Progenitor cell of endocrine pancreas (in vitro differentiated cells): Measurements from ENCODE around the gene SOWAHC. TPM values are rescaled to one million over a fixed set of nuclear protein-coding genes. Genes with fewer than 3 reads are reported as not detected.
"Not testable (repeated sequence)": the region's sequence is repeated elsewhere in the genome, so short reads cannot be mapped to it uniquely, and the experiment has no call there.

ENCODE experiments used
- DNase-seq: peaks from one replicate; pipeline ENCODE4 v3.0.0; 2021; ENCODE audit warnings: low spot score; ENCODE audit not compliant: unreplicated experiment
- H3K27ac Mint-ChIP-seq: 2 replicates; pipeline ENCODE4 v1.8.0; 2021; ENCODE audit warnings: mild to moderate bottlenecking, moderate library complexity, mixed read lengths
- H3K27me3 Mint-ChIP-seq: 2 replicates; pipeline ENCODE4 v1.8.0; 2021; ENCODE audit warnings: mixed read lengths
- H3K36me3 Mint-ChIP-seq: 2 replicates; pipeline ENCODE4 v1.8.0; 2022; ENCODE audit warnings: mixed read lengths; ENCODE audit not compliant: insufficient read depth
- H3K4me1 Mint-ChIP-seq: 2 replicates; pipeline ENCODE4 v1.8.0; 2021; ENCODE audit warnings: low read depth, mixed read lengths
- H3K4me3 Mint-ChIP-seq: 2 replicates; pipeline ENCODE4 v1.8.0; 2021; ENCODE audit warnings: low read depth, mild to moderate bottlenecking, moderate library complexity, mixed read lengths
- H3K9me3 Mint-ChIP-seq: 2 replicates; pipeline ENCODE4 v1.8.0; 2021; ENCODE audit warnings: low read depth, mixed read lengths
- total RNA-seq: library from RNA; stranded (reverse); gene quantifications from 2 replicates; pipeline ENCODE4 v1.2.1, GENCODE V29; 2021
- TF ChIP-seq, protein P1 (sequence below): fragments of 200-600 bp; sonication (generic); IDR thresholded peaks from one replicate; pipeline ENCODE4 v1.5.0; 2021; ENCODE audit warnings: antibody characterized with exemption, mild to moderate bottlenecking; ENCODE audit not compliant: unreplicated experiment

Gene SOWAHC
- total RNA-seq, 1 donor from 2014 or later: 12.1 TPM

GRCh38 chr2:109635426-109636304 is 21.5 kb downstream of the SOWAHC start:
- Mint-ChIP-seq H3K4me1 (peaks cover 18% of the 10 kb centered on the region), H3K4me3 (no peak overlapping the region), H3K27ac (no peak overlapping the region), H3K36me3 (no peaks in the 10 kb centered on the region), H3K27me3 (no peaks in the 10 kb centered on the region), H3K9me3 (no peaks in the 10 kb centered on the region)
- TF ChIP-seq, protein P1, sequence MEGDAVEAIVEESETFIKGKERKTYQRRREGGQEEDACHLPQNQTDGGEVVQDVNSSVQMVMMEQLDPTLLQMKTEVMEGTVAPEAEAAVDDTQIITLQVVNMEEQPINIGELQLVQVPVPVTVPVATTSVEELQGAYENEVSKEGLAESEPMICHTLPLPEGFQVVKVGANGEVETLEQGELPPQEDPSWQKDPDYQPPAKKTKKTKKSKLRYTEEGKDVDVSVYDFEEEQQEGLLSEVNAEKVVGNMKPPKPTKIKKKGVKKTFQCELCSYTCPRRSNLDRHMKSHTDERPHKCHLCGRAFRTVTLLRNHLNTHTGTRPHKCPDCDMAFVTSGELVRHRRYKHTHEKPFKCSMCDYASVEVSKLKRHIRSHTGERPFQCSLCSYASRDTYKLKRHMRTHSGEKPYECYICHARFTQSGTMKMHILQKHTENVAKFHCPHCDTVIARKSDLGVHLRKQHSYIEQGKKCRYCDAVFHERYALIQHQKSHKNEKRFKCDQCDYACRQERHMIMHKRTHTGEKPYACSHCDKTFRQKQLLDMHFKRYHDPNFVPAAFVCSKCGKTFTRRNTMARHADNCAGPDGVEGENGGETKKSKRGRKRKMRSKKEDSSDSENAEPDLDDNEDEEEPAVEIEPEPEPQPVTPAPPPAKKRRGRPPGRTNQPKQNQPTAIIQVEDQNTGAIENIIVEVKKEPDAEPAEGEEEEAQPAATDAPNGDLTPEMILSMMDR: no peak
- no peak for DNase-seq

GRCh38 chr2:109636317-109636716 is 22.2 kb downstream of the SOWAHC start:
- H3K27ac Mint-ChIP-seq: no peak overlapping the region
- TF ChIP-seq, protein P1: no peak
- no peak overlapping the region for H3K4me3 Mint-ChIP-seq
- no peaks in the 10 kb centered on the region for H3K27me3 Mint-ChIP-seq
- H3K36me3 Mint-ChIP-seq: no peaks in the 10 kb centered on the region
- H3K4me1 Mint-ChIP-seq: peaks cover 18% of the 10 kb centered on the region
- no peaks in the 10 kb centered on the region for H3K9me3 Mint-ChIP-seq
- DNase-seq: no peak

DNA sequence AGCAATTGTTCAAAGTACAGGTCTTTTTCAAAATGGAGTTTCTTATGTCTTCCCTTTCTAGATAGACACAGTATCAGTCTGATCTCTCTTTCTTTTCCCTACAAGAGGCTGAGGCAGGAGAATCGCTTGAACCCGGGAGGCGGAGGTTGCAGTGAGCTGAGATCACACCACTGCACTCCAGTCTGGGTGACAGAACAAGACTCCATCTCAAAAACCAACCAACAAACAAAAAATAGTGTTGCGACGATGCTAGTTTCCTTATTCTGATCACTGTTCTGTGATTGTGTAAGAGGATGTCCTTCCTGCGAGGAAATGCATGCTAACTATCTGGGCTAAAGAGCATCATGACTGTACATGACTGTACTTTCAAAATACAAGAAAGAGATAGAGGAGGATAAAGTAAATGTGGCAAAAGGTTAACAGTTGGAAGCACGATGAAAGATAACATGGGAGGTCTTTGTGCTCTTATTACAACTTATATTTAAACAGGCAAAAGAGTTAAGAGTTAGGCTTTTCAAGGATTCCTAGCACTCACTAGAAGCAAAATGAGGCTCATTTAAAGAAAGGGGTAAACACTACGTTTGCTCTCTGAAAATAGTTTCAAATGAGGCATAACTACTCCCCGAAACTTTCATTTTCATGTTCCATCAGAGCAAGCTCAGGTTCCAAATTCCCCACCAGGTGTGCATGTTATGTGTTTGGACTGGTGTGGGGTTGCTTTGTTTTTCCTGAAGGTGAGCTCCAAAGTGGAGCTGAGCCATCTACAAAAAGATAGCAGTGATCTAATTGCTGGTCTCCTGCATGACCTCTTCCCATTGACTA is 23.8 kb downstream of the SOWAHC start:
- DNase-seq: no peak
- H3K4me1 Mint-ChIP-seq: peaks cover 19% of the 10 kb centered on the region
- H3K27ac Mint-ChIP-seq: no peak overlapping the region
- H3K27me3 Mint-ChIP-seq: no peaks in the 10 kb centered on the region
- H3K36me3 Mint-ChIP-seq: no peaks in the 10 kb centered on the region
- no peaks in the 10 kb centered on the region for H3K9me3 Mint-ChIP-seq
- TF ChIP-seq, protein P1: no peak
- H3K4me3 Mint-ChIP-seq: no peak overlapping the region

GRCh38 chr2:109638795-109639194 is 24.6 kb downstream of the SOWAHC start:
- no peak overlapping the region for H3K27ac Mint-ChIP-seq
- TF ChIP-seq, protein P1: no peak
- no peak for DNase-seq
- peaks cover 21% of the 10 kb centered on the region for H3K4me1 Mint-ChIP-seq
- H3K36me3 Mint-ChIP-seq: no peaks in the 10 kb centered on the region
- H3K9me3 Mint-ChIP-seq: no peaks in the 10 kb centered on the region
- H3K4me3 Mint-ChIP-seq: no peak overlapping the region
- no peaks in the 10 kb centered on the region for H3K27me3 Mint-ChIP-seq

DNA sequence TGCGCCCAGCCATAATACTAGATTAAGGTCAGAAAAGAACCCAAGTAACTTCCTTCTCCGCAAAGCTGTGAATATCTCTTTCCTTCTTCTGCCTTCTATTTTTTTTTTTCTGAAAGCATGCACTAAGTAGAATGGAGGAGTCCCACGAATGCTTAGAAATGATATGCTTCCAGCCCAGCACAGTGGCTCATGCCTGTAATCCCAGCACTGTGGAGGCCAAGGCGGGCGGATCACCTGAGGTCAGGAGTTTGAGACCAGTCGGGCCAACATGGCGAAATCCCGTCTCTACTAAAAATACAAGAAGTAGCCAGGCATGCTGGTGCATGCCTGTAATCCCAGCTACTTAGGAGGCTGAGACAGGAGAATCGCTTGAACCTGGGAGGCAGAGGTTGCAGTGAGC is 25.8 kb downstream of the SOWAHC start:
- not testable (repeated sequence) for H3K9me3 Mint-ChIP-seq, H3K27me3 Mint-ChIP-seq, H3K27ac Mint-ChIP-seq, DNase-seq, H3K4me3 Mint-ChIP-seq, H3K36me3 Mint-ChIP-seq
- peaks cover 28% of the 10 kb centered on the region for H3K4me1 Mint-ChIP-seq
